Motor neuron (in vitro differentiated cells): ENCODE results near the gene APBB2. TPM values are rescaled to one million over a fixed set of nuclear protein-coding genes. Genes with fewer than 3 reads are reported as not detected.

Experiments
- ATAC-seq, 8 experiments: fragments of 200-7000 bp; cut with Tn5 transposase; replicated peaks in 6 of 8; 2 replicates each; pipeline ENCODE4 v1.8.0; 2021; ENCODE audit warnings: mild to moderate bottlenecking in 8 of 8, moderate library complexity in 8 of 8
- H3K27ac ChIP-seq, 2 donors: fragments of 250-450 bp; sonication (Bioruptor Pico); 2 replicates each; pipeline ENCODE4 v1.9.0; 2021; ENCODE audit warnings: antibody characterized with exemption in 2 of 2, mild to moderate bottlenecking in 2 of 2, moderate library complexity in 1 of 2
- H3K4me1 ChIP-seq, 2 donors: fragments of 250-450 bp; sonication (Bioruptor Pico); replicated peaks in 1 of 2; 2 replicates each; pipeline ENCODE4 v1.6.1; 2021; ENCODE audit warnings: antibody characterized with exemption in 2 of 2, mild to moderate bottlenecking in 2 of 2, moderate library complexity in 1 of 2
- H3K4me3 ChIP-seq, 5 donors: fragments of 250-450 bp; sonication (Bioruptor Pico); 2 replicates each; pipeline ENCODE4 v1.9.0; 2021; ENCODE audit warnings: antibody characterized with exemption in 5 of 5, mild to moderate bottlenecking in 5 of 5, moderate library complexity in 4 of 5
- WGBS, 10 experiments: fragments of 450-650 bp; shearing (Covaris generic); methylation state at CpG; one replicate each; pipeline ENCODE4 v1.0.0; 2022; 5-methylcytosine and 5-hydroxymethylcytosine counted together
- in situ Hi-C, 9 experiments: fragments of 400-800 bp; cut with MboI; loops; one replicate each; pipeline ENCODE4 v1.15.0; 2021; ENCODE audit warnings: low sequenced_read_pairs in 9 of 9, low pct_unique_long_range_greater_than_20kb in 2 of 9; ENCODE audit not compliant: unreplicated experiment in 9 of 9
- total RNA-seq, 8 experiments: library from RNA; unstranded; fragments of 300-600 nt; gene quantifications; 2 replicates each; pipeline versions ENCODE4 v1.2.3 to v1.2.4, GENCODE V29; 2022

APBB2 gene
- total RNA-seq, 8 experiments from 2014 or later, result 32.2 to 68.9 (median 52.0) TPM

GRCh38 chr4:41095973-41096372 is 118.4 kb downstream of the APBB2 start:
- Histone ChIP-seq H3K27ac (no peak overlapping the region), H3K4me1 (peaks cover 0 to 6% of the 10 kb centered on the region in 2 donors), H3K4me3 (no peak overlapping the region)
- WGBS, 10 experiments, result 40 to 100% (median 92%) methylated on average over 1 to 3 of the region's 4 CpGs
- in situ Hi-C loops, result no loop called here
- no peak for ATAC-seq

- no peak for ATAC-seq
- 67 to 100% (median 86%) methylated on average over 1 to 2 of the region's 2 CpGs; no CpG with 5 or more reads in 3 of the 10 experiments for WGBS, 10 experiments
- H3K4me1 ChIP-seq, result peaks cover 0 to 6% of the 10 kb centered on the region in 2 donors
- in situ Hi-C loops, result no loop called here
- no peak overlapping the region for H3K27ac ChIP-seq
- no peak overlapping the region for H3K4me3 ChIP-seq
Measured at GRCh38 chr4:41095192-41095872, 119.0 kb downstream of the APBB2 start.

- in situ Hi-C loops, result no loop called here
- Histone ChIP-seq H3K27ac (no peak overlapping the region), H3K4me3 (no peak overlapping the region), H3K4me1 (no peaks in the 10 kb centered on the region)
- ATAC-seq, result no peak
- 50 to 100% (median 82%) methylated on average over 1 to 3 of the region's 3 CpGs; no CpG with 5 or more reads in 2 of the 10 experiments for WGBS, 10 experiments
Measured at GRCh38 chr4:41092128-41092527, 122.2 kb downstream of the APBB2 start.

- in situ Hi-C loops, result no loop called here
- Histone ChIP-seq H3K4me3 (no peak overlapping the region), H3K27ac (no peak overlapping the region), H3K4me1 (peaks cover 12 to 14% of the 10 kb centered on the region in 2 donors)
- ATAC-seq, result no peak
- WGBS, 10 experiments, result 77 to 100% (median 85%) methylated on average over 1 to 5 of the region's 5 CpGs
Measured at GRCh38 chr4:41081847-41082246, 132.5 kb downstream of the APBB2 start.

- Histone ChIP-seq H3K4me3 (no peak overlapping the region), H3K4me1 (peaks cover 12 to 14% of the 10 kb centered on the region in 2 donors), H3K27ac (peak overlapping the region in 1 of 2 donors; percentile 33)
- ATAC-seq, result no peak
- in situ Hi-C loops, result no loop called here
- WGBS, 10 experiments, result 33 to 100% (median 93%) methylated on average over 1 to 3 of the region's 4 CpGs; no CpG with 5 or more reads in 3 of the 10 experiments
Measured at GRCh38 chr4:41080976-41081375, 133.4 kb downstream of the APBB2 start.

- Histone ChIP-seq H3K4me1 (peaks cover 12 to 14% of the 10 kb centered on the region in 2 donors), H3K4me3 (no peak overlapping the region), H3K27ac (peak overlapping the region in 1 of 2 donors; percentile 12)
- 0 to 78% (median 33%) methylated on average over 1 to 6 of the region's 6 CpGs; no CpG with 5 or more reads in 2 of the 10 experiments for WGBS, 10 experiments
- ATAC-seq, result peak in 7 of 8 experiments; percentile 14 to 92 (median 57)
- in situ Hi-C loops, result no loop called here
Measured at GRCh38 chr4:41079881-41080560, 134.3 kb downstream of the APBB2 start.

- H3K27ac ChIP-seq, result no peak overlapping the region
- ATAC-seq, result no peak
- 0 to 91% (median 33%) methylated on average over 1 of the region's 1 CpG; no CpG with 5 or more reads in 5 of the 10 experiments for WGBS, 10 experiments
- no peak overlapping the region for H3K4me3 ChIP-seq
- in situ Hi-C loops, result no loop called here
- peaks cover 12 to 14% of the 10 kb centered on the region in 2 donors for H3K4me1 ChIP-seq
Measured at GRCh38 chr4:41077628-41078027, 136.7 kb downstream of the APBB2 start.

- ATAC-seq, result no peak
- H3K4me3 ChIP-seq, result no peak overlapping the region
- WGBS, 10 experiments, result 67 to 100% (median 91%) methylated on average over 1 of the region's 1 CpG; no CpG with 5 or more reads in 5 of the 10 experiments
- in situ Hi-C loops, result no loop called here
- H3K27ac ChIP-seq, result no peak overlapping the region
- H3K4me1 ChIP-seq, result peaks cover 12 to 14% of the 10 kb centered on the region in 2 donors
Measured at GRCh38 chr4:41076481-41076880, 137.9 kb downstream of the APBB2 start.

GRCh38 chr4:41074215-41074614 is 140.1 kb downstream of the APBB2 start:
- H3K4me1 ChIP-seq, result peaks cover 5 to 8% of the 10 kb centered on the region in 2 donors
- in situ Hi-C loops, result no loop called here
- H3K27ac ChIP-seq, result no peak overlapping the region
- no peak overlapping the region for H3K4me3 ChIP-seq
- WGBS, 10 experiments, result 52 to 100% (median 94%) methylated on average over 2 to 3 of the region's 3 CpGs; no CpG with 5 or more reads in 1 of the 10 experiments
- no peak for ATAC-seq

GRCh38 chr4:41072021-41072777 is 142.1 kb downstream of the APBB2 start:
- in situ Hi-C loops, result no loop called here
- WGBS, 10 experiments, result 50 to 100% (median 91%) methylated on average over 3 to 6 of the region's 7 CpGs
- H3K4me1 ChIP-seq, result peaks cover 7 to 8% of the 10 kb centered on the region in 2 donors
- H3K27ac ChIP-seq, result no peak overlapping the region
- peak in 1 of 8 experiments; percentile 33 for ATAC-seq
- no peak overlapping the region for H3K4me3 ChIP-seq

GRCh38 chr4:41070516-41071281 is 143.6 kb downstream of the APBB2 start:
- 70 to 100% (median 94%) methylated on average over 2 to 10 of the region's 10 CpGs; no CpG with 5 or more reads in 1 of the 10 experiments for WGBS, 10 experiments
- ATAC-seq, result peak in 2 of 8 experiments; percentile 43 to 71
- in situ Hi-C loops, result no loop called here
- H3K4me1 ChIP-seq, result peaks cover 10 to 13% of the 10 kb centered on the region in 2 donors
- H3K27ac ChIP-seq, result no peak overlapping the region
- no peak overlapping the region for H3K4me3 ChIP-seq

GRCh38 chr4:41069838-41070237 is 144.5 kb downstream of the APBB2 start:
- WGBS, 10 experiments, result 33 to 100% (median 71%) methylated on average over 1 of the region's 1 CpG; no CpG with 5 or more reads in 2 of the 10 experiments
- in situ Hi-C loops, result no loop called here
- Histone ChIP-seq H3K4me1 (peaks cover 18% of the 10 kb centered on the region in 2 donors), H3K27ac (no peak overlapping the region), H3K4me3 (no peak overlapping the region)
- ATAC-seq, result no peak
